Measurements from ENCODE around the gene ZYG11B.

Gene ZYG11B

GRCh38 chr1:52693843-52694242 lies 32.4 kb upstream of the ZYG11B start:
- TF ChIP-seq, protein P1, sequence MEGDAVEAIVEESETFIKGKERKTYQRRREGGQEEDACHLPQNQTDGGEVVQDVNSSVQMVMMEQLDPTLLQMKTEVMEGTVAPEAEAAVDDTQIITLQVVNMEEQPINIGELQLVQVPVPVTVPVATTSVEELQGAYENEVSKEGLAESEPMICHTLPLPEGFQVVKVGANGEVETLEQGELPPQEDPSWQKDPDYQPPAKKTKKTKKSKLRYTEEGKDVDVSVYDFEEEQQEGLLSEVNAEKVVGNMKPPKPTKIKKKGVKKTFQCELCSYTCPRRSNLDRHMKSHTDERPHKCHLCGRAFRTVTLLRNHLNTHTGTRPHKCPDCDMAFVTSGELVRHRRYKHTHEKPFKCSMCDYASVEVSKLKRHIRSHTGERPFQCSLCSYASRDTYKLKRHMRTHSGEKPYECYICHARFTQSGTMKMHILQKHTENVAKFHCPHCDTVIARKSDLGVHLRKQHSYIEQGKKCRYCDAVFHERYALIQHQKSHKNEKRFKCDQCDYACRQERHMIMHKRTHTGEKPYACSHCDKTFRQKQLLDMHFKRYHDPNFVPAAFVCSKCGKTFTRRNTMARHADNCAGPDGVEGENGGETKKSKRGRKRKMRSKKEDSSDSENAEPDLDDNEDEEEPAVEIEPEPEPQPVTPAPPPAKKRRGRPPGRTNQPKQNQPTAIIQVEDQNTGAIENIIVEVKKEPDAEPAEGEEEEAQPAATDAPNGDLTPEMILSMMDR (IDR thresholded peaks at IDR 0.05; ENCODE audit: low read depth, low read length), result no peak
- no peak for DNase-seq (ENCODE audit: low read depth in 2 of 2)
- no peak overlapping the region for H3K4me3 ChIP-seq (replicated peaks in 1 of 2; ENCODE audit: low read depth in 2 of 2, low read length in 2 of 2)

- H3K4me3 ChIP-seq (replicated peaks in 1 of 2; ENCODE audit: low read depth in 2 of 2, low read length in 2 of 2), result no peak overlapping the region
- no peak for DNase-seq (ENCODE audit: low read depth in 2 of 2)
- TF ChIP-seq, protein P1 (IDR thresholded peaks at IDR 0.05; ENCODE audit: low read depth, low read length), result no peak
Measured at GRCh38 chr1:52695627-52696026, 30.6 kb upstream of the ZYG11B start.

DNA sequence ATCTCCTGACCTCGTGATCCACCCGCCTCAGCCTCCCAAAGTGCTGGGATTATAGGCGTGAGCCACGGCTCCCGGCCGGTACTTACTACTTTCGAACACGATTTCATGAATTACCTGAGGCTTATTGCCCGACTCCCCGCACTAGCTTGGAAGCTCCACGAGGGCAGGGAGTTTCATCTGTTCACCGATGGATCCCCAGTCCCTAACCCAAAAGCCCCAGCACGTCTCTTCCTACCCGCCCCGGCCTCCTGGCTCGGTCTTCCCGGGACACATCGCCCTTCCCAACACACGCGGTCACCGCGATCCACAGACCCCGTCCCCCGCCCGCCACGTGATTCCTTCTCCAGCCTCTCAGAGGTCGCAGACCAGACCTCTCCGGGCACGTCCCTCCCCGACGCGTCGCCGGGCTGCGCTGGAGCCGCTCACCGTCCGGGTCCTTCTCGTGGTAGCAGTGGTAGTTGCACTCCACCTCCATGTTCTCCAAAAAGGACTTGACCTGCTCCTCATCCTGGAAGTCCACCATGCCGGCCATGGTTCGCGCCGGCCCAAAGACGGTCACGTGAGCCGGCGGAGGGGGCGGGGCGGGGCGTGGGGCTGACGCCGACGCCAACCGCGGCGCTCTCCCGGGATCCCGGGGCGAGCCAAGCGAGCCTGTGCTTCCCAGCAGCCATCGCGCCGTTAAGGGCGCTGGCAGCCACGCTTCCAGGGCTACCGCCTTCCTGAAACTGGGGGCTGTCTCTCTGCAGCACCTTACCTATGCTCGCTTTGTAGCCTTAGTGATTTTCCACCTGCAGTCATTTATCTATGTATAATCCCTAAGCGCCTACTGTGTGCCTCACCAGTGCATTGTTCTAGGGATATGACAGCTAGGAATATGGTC lies 28.2 kb upstream of the ZYG11B start, which contains the start of gene COA7:
Gene COA7 (minus strand): TSS at position 553 of the 880 bp plus-strand sequence. CDS start 21 bp downstream, at position 532.
- TF ChIP-seq, protein P1 (IDR thresholded peaks at IDR 0.05; ENCODE audit: low read depth, low read length), result no peak
- DNase-seq (ENCODE audit: low read depth in 2 of 2), result peak; percentile 83 to 87
- peak within 1 kb of the TSS; percentile 86 to 87 for H3K4me3 ChIP-seq (replicated peaks in 1 of 2; ENCODE audit: low read depth in 2 of 2, low read length in 2 of 2)

- TF ChIP-seq, protein P1 (IDR thresholded peaks at IDR 0.05; ENCODE audit: low read depth, low read length), result no peak
- DNase-seq (ENCODE audit: low read depth in 2 of 2), result peak; percentile 88 to 90
- H3K4me3 ChIP-seq (replicated peaks in 1 of 2; ENCODE audit: low read depth in 2 of 2, low read length in 2 of 2), result peak overlapping the region; percentile 49 to 57
Measured at GRCh38 chr1:52702886-52703787, 23.1 kb upstream of the ZYG11B start.

GRCh38 chr1:52706136-52706670 lies 20.1 kb upstream of the ZYG11B start:
- no peak overlapping the region for H3K4me3 ChIP-seq (replicated peaks in 1 of 2; ENCODE audit: low read depth in 2 of 2, low read length in 2 of 2)
- no peak for DNase-seq (ENCODE audit: low read depth in 2 of 2)
- TF ChIP-seq, protein P1 (IDR thresholded peaks at IDR 0.05; ENCODE audit: low read depth, low read length), result no peak

Measured in cardiac fibroblast (primary cell).